HG03558 (cell line): Measurements from ENCODE around the gene TTC9.
"Not testable (repeated sequence)": the region's sequence is repeated elsewhere in the genome, so short reads cannot be mapped to it uniquely, and the experiment has no call there.

Experiments used
- ATAC-seq: cut with Tn5 transposase; IDR thresholded peaks from one replicate; pipeline ENCODE4 v1.9.1; 2021; ENCODE audit warnings: moderate number of reproducible peaks; ENCODE audit not compliant: unreplicated experiment; ENCODE audit errors: extremely low read depth

The TTC9 gene

GRCh38 chr14:70671652-70672644 lies 30.2 kb downstream of the TTC9 start:
- no peak for ATAC-seq

GRCh38 chr14:70677341-70677740 lies 35.6 kb downstream of the TTC9 start:
- ATAC-seq = no peak

GRCh38 chr14:70680748-70681147 lies 39.0 kb downstream of the TTC9 start:
- ATAC-seq = no peak

- ATAC-seq = no peak
Measured at GRCh38 chr14:70683983-70684382, 42.3 kb downstream of the TTC9 start.

GRCh38 chr14:70685474-70686197 lies 43.9 kb downstream of the TTC9 start:
- no peak for ATAC-seq

- no peak for ATAC-seq
Measured at GRCh38 chr14:70692210-70692609, 50.5 kb downstream of the TTC9 start.

GRCh38 chr14:70696026-70696425 lies 54.3 kb downstream of the TTC9 start:
- no peak for ATAC-seq

- no peak for ATAC-seq
Measured at GRCh38 chr14:70697701-70698100, 56.0 kb downstream of the TTC9 start.

- no peak for ATAC-seq
Measured at GRCh38 chr14:70698288-70698687, 56.6 kb downstream of the TTC9 start.

GRCh38 chr14:70699646-70700045 lies 57.9 kb downstream of the TTC9 start:
- ATAC-seq = no peak

GRCh38 chr14:70700955-70701585 lies 59.4 kb downstream of the TTC9 start:
- no peak for ATAC-seq

GRCh38 chr14:70701610-70702009 lies 59.9 kb downstream of the TTC9 start:
- ATAC-seq = no peak

GRCh38 chr14:70702161-70702560 lies 60.4 kb downstream of the TTC9 start:
- ATAC-seq = no peak

- not testable (repeated sequence) for ATAC-seq
Measured at GRCh38 chr14:70703621-70704168, 62.0 kb downstream of the TTC9 start.

- no peak for ATAC-seq
Measured at GRCh38 chr14:70704960-70705359, 63.2 kb downstream of the TTC9 start.

GRCh38 chr14:70706177-70706576 lies 64.5 kb downstream of the TTC9 start:
- ATAC-seq = no peak

- no peak for ATAC-seq
Measured at GRCh38 chr14:70707138-70708038, 65.7 kb downstream of the TTC9 start.

GRCh38 chr14:70708717-70709570 lies 67.2 kb downstream of the TTC9 start:
- ATAC-seq = no peak
